Mononuclear cell (primary cell): ENCODE data around the gene IQCF5. TPM values are rescaled to one million over a fixed set of nuclear protein-coding genes. Genes with fewer than 3 reads are reported as not detected.

Experiments used
- H3K27me3 ChIP-seq: 2 replicates; pipeline ENCODE4 v1.6.0; 2011; ENCODE audit warnings: low read length, control low read depth; ENCODE audit not compliant: insufficient read depth
- H3K4me1 ChIP-seq: 2 replicates; pipeline ENCODE4 v1.5.1; 2011; ENCODE audit warnings: mild to moderate bottlenecking, low read length, control low read depth; ENCODE audit not compliant: insufficient read depth
- H3K4me3 ChIP-seq: 2 replicates; pipeline ENCODE4 v1.5.1; 2011; ENCODE audit warnings: mild to moderate bottlenecking, low read length, moderate library complexity
- H3K9me3 ChIP-seq: 2 replicates; pipeline ENCODE4 v1.5.1; 2011; ENCODE audit warnings: low read depth, mild to moderate bottlenecking, control low read depth, low read length
- total RNA-seq: library from RNA; depleted of rRNA; stranded (reverse); fragments of >200 nt; gene quantifications from one replicate; pipeline ENCODE4 v1.2.3, GENCODE V29; 2012

IQCF5 gene
- total RNA-seq, 1 donor, result not detected

GRCh38 chr3:51828297-51828696 lies 47.1 kb downstream of the IQCF5 start:
- Histone ChIP-seq H3K9me3 (peaks cover 9% of the 10 kb centered on the region), H3K27me3 (no peaks in the 10 kb centered on the region), H3K4me1 (no peaks in the 10 kb centered on the region), H3K4me3 (no peak overlapping the region)

Other genes starting within 250 kb of the IQCF5 start
- 20.1 TPM for gene TEX264, start 204.3 kb downstream of the IQCF5 start, total RNA-seq
- gene GRM2, start 168.5 kb downstream of the IQCF5 start, total RNA-seq, result 1.6 TPM
- gene IQCF6, start 96.4 kb downstream of the IQCF5 start, total RNA-seq, result not detected
- gene IQCF2, start 14.0 kb downstream of the IQCF5 start, total RNA-seq, result not detected
- not detected for gene IQCF1, start 27.8 kb upstream of the IQCF5 start, total RNA-seq
- gene RRP9, start 66.3 kb upstream of the IQCF5 start, total RNA-seq, result 2.7 TPM
- gene PARP3, start 66.8 kb upstream of the IQCF5 start, total RNA-seq, result 6.2 TPM
- gene GPR62, start 79.8 kb upstream of the IQCF5 start, total RNA-seq, result 0.10 TPM
- 5.6 TPM for gene PCBP4, start 91.9 kb upstream of the IQCF5 start, total RNA-seq
- 41.8 TPM for gene ABHD14B, start 98.4 kb upstream of the IQCF5 start, total RNA-seq
- gene ABHD14A, start 99.5 kb upstream of the IQCF5 start, total RNA-seq, result 6.6 TPM
- gene ACY1, start 107.9 kb upstream of the IQCF5 start, total RNA-seq, result 3.3 TPM
- gene RPL29, start 120.3 kb upstream of the IQCF5 start, total RNA-seq, result 1,675 TPM
- gene DUSP7, start 181.0 kb upstream of the IQCF5 start, total RNA-seq, result 7.0 TPM